Measurements from ENCODE around the gene SEM1.

SEM1 gene

DNA sequence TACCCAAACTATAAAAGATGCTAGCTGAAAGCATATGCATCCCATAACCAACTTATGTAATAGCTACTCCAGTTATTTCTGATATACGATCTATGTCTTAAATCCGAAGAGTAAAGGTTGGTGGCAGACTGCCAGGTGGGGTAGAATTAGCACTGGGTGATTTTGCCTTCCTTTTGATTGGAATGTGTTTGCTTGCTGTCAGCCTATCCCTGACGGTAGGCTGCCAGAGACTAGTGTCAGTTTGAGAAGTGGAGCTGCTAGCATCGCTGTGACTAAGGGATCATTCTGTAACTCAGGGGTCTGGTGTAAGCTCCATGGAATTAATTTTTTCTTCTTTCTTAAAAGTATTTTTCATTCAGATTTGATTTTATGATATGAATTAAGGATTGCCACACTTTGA, 9.5 kb upstream of the SEM1 start:
- no peak for TF ChIP-seq GABPA (IDR thresholded peaks at IDR 0.05; ENCODE audit: low read depth)
- TF ChIP-seq, protein P1, sequence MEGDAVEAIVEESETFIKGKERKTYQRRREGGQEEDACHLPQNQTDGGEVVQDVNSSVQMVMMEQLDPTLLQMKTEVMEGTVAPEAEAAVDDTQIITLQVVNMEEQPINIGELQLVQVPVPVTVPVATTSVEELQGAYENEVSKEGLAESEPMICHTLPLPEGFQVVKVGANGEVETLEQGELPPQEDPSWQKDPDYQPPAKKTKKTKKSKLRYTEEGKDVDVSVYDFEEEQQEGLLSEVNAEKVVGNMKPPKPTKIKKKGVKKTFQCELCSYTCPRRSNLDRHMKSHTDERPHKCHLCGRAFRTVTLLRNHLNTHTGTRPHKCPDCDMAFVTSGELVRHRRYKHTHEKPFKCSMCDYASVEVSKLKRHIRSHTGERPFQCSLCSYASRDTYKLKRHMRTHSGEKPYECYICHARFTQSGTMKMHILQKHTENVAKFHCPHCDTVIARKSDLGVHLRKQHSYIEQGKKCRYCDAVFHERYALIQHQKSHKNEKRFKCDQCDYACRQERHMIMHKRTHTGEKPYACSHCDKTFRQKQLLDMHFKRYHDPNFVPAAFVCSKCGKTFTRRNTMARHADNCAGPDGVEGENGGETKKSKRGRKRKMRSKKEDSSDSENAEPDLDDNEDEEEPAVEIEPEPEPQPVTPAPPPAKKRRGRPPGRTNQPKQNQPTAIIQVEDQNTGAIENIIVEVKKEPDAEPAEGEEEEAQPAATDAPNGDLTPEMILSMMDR (IDR thresholded peaks at IDR 0.05; ENCODE audit: insufficient read depth, low read length): no peak
- no peak for TF ChIP-seq SPI1 (IDR thresholded peaks at IDR 0.05; ENCODE audit: borderline replicate concordance, low read depth)
- no peak for TF ChIP-seq POLR2AphosphoS5 (IDR thresholded peaks at IDR 0.05; ENCODE audit: low read depth)
- Histone ChIP-seq H3K27ac (replicated peaks) (no peak overlapping the region), H3K27me3 (ENCODE audit: insufficient read depth, poor library complexity, severe bottlenecking) (peaks cover 5% of the 10 kb centered on the region), H3K4me3 (replicated peaks; ENCODE audit: insufficient read depth, low read length) (no peak overlapping the region)
- DNase-seq (ENCODE audit: low read depth in 1 of 2, low spot score in 1 of 2): no peak

DNA sequence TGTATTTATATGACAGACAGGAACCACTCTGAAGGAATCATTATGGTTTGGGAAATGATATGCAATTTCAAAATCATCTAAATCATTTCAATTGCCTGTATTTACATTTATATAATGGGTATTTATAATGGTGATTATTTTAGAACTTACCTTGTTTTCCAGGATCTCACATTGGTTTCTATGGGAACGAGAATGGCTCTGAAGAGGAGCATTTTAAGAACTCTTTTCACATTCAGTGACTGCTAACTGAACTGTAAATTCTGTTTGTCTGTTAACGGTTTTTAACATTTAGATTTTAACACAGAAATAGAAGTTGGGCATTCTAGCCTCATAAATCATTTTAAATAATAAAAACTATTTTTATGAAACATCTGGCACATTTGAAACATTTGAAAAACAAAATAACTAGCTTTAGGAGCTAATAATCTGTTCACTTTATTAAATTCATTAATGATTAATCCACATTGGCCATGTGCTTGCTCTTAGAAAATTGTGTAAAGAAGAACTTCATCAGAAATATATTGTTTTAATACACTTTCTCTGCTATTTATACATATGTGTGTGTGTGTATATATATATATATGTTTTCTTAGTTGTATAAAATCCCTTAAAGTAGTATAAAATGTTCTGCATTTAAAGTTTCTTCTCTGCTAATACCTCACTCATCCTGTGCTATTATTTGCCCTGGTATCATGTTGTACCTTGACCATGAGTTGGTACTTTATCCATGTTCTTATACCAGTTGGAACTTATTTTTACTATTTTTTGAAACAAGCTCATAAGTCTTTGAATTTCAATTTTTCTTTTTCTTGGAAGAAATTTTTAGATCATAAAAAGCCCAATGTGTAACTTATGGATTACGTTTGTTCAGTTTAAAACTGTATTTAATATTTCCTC, 8.7 kb upstream of the SEM1 start:
- H3K27ac ChIP-seq (replicated peaks): no peak overlapping the region

DNA sequence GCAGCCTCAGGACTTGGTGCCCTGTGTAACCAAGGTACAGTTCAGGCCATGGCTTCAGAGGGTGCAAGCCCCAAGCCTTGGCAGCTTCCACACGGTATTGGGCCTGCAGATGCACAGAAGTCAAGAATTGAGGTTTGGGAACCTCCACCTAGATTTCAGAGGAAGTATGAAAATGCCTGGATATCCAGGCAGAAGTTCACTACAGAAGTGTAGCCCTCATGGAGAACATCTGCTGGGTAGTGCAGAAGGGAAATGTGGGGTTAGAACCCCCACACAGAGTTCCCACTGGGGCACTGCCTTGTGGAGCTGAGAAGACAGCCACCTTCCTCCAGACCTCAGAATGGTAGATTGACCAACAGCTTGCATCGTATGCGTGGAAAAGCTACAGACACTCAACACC, 3.4 kb upstream of the SEM1 start:
- TF ChIP-seq, protein P2, sequence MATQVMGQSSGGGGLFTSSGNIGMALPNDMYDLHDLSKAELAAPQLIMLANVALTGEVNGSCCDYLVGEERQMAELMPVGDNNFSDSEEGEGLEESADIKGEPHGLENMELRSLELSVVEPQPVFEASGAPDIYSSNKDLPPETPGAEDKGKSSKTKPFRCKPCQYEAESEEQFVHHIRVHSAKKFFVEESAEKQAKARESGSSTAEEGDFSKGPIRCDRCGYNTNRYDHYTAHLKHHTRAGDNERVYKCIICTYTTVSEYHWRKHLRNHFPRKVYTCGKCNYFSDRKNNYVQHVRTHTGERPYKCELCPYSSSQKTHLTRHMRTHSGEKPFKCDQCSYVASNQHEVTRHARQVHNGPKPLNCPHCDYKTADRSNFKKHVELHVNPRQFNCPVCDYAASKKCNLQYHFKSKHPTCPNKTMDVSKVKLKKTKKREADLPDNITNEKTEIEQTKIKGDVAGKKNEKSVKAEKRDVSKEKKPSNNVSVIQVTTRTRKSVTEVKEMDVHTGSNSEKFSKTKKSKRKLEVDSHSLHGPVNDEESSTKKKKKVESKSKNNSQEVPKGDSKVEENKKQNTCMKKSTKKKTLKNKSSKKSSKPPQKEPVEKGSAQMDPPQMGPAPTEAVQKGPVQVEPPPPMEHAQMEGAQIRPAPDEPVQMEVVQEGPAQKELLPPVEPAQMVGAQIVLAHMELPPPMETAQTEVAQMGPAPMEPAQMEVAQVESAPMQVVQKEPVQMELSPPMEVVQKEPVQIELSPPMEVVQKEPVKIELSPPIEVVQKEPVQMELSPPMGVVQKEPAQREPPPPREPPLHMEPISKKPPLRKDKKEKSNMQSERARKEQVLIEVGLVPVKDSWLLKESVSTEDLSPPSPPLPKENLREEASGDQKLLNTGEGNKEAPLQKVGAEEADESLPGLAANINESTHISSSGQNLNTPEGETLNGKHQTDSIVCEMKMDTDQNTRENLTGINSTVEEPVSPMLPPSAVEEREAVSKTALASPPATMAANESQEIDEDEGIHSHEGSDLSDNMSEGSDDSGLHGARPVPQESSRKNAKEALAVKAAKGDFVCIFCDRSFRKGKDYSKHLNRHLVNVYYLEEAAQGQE (IDR thresholded peaks at IDR 0.05; ENCODE audit: insufficient replicate concordance, low read depth): no peak
- TF ChIP-seq SPI1 (IDR thresholded peaks at IDR 0.05; ENCODE audit: borderline replicate concordance, low read depth) (no peak), POLR2AphosphoS5 (IDR thresholded peaks at IDR 0.05; ENCODE audit: low read depth) (no peak), GABPA (IDR thresholded peaks at IDR 0.05; ENCODE audit: low read depth) (no peak)
- TF ChIP-seq, protein P1 (IDR thresholded peaks at IDR 0.05; ENCODE audit: insufficient read depth, low read length): no peak
- no peak for DNase-seq (ENCODE audit: low read depth in 1 of 2, low spot score in 1 of 2)
- Histone ChIP-seq H3K4me3 (replicated peaks; ENCODE audit: insufficient read depth, low read length) (no peak overlapping the region), H3K27ac (replicated peaks) (no peak overlapping the region), H3K27me3 (ENCODE audit: insufficient read depth, poor library complexity, severe bottlenecking) (no peaks in the 10 kb centered on the region)

More for the DNA sequence above, 8.7 kb upstream of the SEM1 start:
- TF ChIP-seq, protein P2 (IDR thresholded peaks at IDR 0.05; ENCODE audit: insufficient replicate concordance, low read depth): no peak
- TF ChIP-seq POLR2AphosphoS5 (IDR thresholded peaks at IDR 0.05; ENCODE audit: low read depth) (no peak), SPI1 (IDR thresholded peaks at IDR 0.05; ENCODE audit: borderline replicate concordance, low read depth) (no peak), GABPA (IDR thresholded peaks at IDR 0.05; ENCODE audit: low read depth) (no peak)
- TF ChIP-seq, protein P1 (IDR thresholded peaks at IDR 0.05; ENCODE audit: insufficient read depth, low read length): no peak
- no peak for DNase-seq (ENCODE audit: low read depth in 1 of 2, low spot score in 1 of 2)
- H3K27me3 ChIP-seq (ENCODE audit: insufficient read depth, poor library complexity, severe bottlenecking): peaks cover 5% of the 10 kb centered on the region
- H3K4me3 ChIP-seq (replicated peaks; ENCODE audit: insufficient read depth, low read length): no peak overlapping the region

Measured in HL-60 (cell line).